ENCODE data around the gene NXPE1. TPM values are rescaled to one million over a fixed set of nuclear protein-coding genes. Genes with fewer than 3 reads are reported as not detected.
"Not testable (repeated sequence)": the region's sequence is repeated elsewhere in the genome, so short reads cannot be mapped to it uniquely, and the experiment has no call there.

NXPE1 gene
- 1 to 10 TPM in 1 of 7 donors, under 1 TPM in 2, not detected in 4; 0.15 to 1.0 (median 0.24) TPM for total RNA-seq
- polyA plus RNA-seq = under 1 TPM in 1 of 2 donors, not detected in 1; 0.07 TPM
- long read RNA-seq, donor 1 = 0 reads
- long read RNA-seq, donor 2 = 0 reads
- long read RNA-seq, donor 3, partial matches to known transcripts = 0 of 1 reads
- long read RNA-seq, donor 3, other reads (novel, unspliced or antisense) = 1 of 1 reads

DNA sequence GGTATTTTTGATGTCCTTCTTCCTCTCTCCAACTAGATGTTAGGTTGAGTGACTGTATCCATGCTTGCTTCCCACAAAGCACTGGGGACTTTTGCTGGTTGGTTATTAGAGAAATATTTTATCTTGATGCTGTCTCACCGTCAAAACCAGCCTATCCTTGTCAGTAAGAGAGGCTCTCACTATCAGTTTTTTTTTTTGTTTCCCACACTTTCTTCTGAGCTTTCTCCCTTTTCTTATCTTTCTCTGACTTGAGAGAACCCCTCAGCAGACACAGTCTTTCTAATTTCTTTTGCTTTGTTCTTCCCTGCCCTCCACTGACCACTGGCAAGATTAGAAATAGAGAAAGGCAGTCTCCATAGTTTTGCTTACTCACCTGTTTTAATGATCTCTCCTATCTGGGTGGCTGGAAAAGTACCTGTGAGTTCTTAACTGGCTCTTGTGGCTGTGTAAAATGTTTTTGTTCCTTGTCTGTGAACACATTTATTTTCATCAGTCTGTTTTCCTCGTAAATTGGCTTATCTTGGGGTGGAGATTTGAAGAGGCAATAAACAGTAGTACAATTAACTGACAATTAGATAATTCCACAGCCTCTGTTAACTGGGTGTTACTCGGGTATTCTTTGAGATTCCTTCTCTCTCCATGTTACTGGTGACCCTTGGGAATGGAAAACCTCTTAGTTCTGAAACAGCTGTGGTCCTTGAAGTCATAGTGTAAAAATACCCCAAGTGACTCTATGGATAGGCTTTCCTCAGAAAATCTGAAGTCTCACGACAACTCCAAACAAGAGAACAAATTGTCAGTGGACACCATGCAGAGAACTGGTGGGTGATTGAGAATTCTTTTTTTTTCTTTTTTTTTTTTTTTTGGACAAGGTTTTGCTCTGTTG, at the start of gene NXPE1:
TSS of gene NXPE1 (minus strand) at position 457 of the 886 bp plus-strand sequence. CDS start 8,680 bp downstream, outside the sequence.
- DNase-seq = no peak
- Histone ChIP-seq H3K36me3 (no peaks in the 10 kb centered on the region), H3K4me1 (ENCODE audit: insufficient read depth) (no peaks in the 10 kb centered on the region), H3K9me3 (no peaks in the 10 kb centered on the region), H3K27me3 (no peaks in the 10 kb centered on the region), H3K4me3 (no peak within 1 kb of the TSS), H3K27ac (no peak within 1 kb of the TSS)
- intact Hi-C loops (cut with DNase I) = no loop called here
- 61 to 66% (median 62%) methylated on average over 4 of the region's 4 CpGs for WGBS, 3 donors
- no peak for TF ChIP-seq EP300 (IDR thresholded peaks at IDR 0.05)
- TF ChIP-seq, protein P1, sequence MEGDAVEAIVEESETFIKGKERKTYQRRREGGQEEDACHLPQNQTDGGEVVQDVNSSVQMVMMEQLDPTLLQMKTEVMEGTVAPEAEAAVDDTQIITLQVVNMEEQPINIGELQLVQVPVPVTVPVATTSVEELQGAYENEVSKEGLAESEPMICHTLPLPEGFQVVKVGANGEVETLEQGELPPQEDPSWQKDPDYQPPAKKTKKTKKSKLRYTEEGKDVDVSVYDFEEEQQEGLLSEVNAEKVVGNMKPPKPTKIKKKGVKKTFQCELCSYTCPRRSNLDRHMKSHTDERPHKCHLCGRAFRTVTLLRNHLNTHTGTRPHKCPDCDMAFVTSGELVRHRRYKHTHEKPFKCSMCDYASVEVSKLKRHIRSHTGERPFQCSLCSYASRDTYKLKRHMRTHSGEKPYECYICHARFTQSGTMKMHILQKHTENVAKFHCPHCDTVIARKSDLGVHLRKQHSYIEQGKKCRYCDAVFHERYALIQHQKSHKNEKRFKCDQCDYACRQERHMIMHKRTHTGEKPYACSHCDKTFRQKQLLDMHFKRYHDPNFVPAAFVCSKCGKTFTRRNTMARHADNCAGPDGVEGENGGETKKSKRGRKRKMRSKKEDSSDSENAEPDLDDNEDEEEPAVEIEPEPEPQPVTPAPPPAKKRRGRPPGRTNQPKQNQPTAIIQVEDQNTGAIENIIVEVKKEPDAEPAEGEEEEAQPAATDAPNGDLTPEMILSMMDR (IDR thresholded peaks at IDR 0.05) = no peak
- TF ChIP-seq POLR2A (IDR thresholded peaks at IDR 0.05) = no peak

DNA sequence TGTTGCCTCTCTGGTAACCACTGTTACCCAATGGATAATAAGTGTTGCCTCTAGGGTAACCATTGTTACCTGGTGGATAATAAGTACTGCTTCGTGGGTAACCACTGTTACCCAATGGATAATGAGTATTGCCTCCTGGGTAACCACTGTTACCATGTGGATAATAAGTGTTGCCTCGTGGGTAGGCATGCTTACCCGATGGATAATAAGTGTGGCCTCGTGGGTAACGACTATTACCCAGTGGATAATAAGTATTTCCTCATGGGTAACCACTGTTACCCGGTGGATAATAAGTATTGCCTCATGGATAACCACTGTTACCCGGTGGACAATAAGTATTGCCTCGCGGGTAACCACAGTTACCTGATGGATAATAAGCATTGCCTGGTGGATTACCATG, 49.7 kb upstream of the NXPE1 start:
- DNase-seq = no peak
- intact Hi-C loops (cut with DNase I) = no loop called here

DNA sequence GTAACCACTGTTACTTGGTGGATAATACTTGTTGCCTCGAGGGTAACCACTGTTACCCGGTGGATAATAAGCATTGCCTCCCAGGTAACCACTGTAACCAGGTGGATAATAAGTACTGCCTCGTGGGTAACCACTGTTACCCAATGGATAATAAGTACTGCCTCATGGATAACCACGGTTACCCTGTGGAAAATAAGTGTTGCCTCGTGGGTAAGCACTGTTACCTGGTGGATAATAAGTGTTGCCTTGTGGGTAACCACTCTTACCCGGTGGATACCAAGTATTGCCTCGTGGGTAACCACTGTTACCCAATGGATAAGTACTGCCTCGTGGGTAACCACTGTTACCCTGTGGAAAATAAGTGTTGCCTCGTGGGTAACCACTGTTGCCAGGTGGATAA, 48.9 kb upstream of the NXPE1 start:
- DNase-seq; H3K4me1 ChIP-seq (ENCODE audit: insufficient read depth); H3K4me3 ChIP-seq; H3K36me3 ChIP-seq; H3K9me3 ChIP-seq; intact Hi-C loops (cut with DNase I); H3K27me3 ChIP-seq; H3K27ac ChIP-seq: not testable (repeated sequence)
- 84 to 89% (median 88%) methylated on average over 9 of the region's 9 CpGs for WGBS, 3 donors

More for the DNA sequence above, 49.7 kb upstream of the NXPE1 start:
- Histone ChIP-seq H3K4me1 (ENCODE audit: insufficient read depth) (no peaks in the 10 kb centered on the region), H3K4me3 (no peak overlapping the region), H3K27me3 (no peaks in the 10 kb centered on the region), H3K36me3 (no peaks in the 10 kb centered on the region), H3K27ac (no peak overlapping the region), H3K9me3 (peaks cover 0 to 7% of the 10 kb centered on the region in 2 donors)
- TF ChIP-seq EP300 (IDR thresholded peaks at IDR 0.05) = no peak
- TF ChIP-seq, protein P1 (IDR thresholded peaks at IDR 0.05) = no peak
- TF ChIP-seq POLR2A (IDR thresholded peaks at IDR 0.05) = no peak
- WGBS, 3 donors = 91 to 93% (median 92%) methylated on average over 9 of the region's 9 CpGs

DNA sequence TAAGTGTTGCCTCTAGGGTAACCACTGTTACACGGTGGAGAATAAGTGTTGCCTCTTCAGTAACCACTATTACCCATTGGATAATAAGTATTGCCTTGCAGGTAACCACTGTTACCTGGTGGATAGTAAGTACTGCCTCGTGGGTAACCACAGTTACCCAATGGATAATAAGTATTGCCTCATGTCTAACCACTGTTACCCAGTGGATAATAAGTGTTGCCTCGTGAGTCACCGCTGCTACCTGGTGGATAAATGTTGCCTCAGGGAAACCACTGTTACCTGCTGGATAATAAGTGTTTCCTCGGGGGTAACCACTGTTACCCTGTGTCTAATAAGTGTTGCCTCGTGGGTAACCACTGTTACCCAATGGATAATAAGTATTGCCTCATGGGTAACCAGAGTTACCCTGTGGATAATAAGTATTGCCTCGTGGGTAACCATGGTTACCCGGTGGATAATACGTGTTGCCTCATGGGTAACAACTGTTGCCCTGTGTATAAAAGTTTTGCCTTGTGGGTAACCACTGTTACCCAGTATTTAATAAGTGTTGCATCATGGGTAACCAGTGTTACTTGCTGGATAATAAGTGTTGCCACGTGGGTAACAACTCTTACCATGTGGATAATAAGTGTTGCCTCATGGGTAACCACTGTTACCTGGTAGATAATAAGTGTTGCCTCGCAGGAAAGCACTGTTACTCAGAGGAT, 48.2 kb upstream of the NXPE1 start:
- WGBS, 3 donors = 89 to 92% (median 90%) methylated on average over 11 of the region's 11 CpGs
- Histone ChIP-seq H3K4me3 (no peak overlapping the region), H3K36me3 (no peaks in the 10 kb centered on the region), H3K27ac (no peak overlapping the region), H3K4me1 (ENCODE audit: insufficient read depth) (no peaks in the 10 kb centered on the region), H3K27me3 (no peaks in the 10 kb centered on the region), H3K9me3 (peaks cover 0 to 7% of the 10 kb centered on the region in 2 donors)
- TF ChIP-seq, protein P1 (IDR thresholded peaks at IDR 0.05) = no peak
- TF ChIP-seq POLR2A (IDR thresholded peaks at IDR 0.05) = no peak
- TF ChIP-seq EP300 (IDR thresholded peaks at IDR 0.05) = no peak
- DNase-seq = no peak
- intact Hi-C loops (cut with DNase I) = no loop called here

DNA sequence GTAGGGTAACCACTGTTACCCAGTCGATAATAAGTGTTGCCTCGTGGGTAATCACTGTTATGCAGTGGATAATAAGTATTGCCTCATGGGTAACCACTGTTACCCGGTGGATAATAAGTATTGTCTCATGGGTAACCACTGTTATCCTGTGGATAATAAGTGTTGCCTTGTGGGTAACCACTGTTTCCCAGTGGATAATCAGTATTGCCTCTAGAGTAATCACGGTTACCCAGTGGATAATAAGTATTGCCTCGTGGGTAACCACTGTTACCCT, 47.1 kb upstream of the NXPE1 start:
- H3K4me3 ChIP-seq; H3K4me1 ChIP-seq (ENCODE audit: insufficient read depth); H3K27me3 ChIP-seq; H3K9me3 ChIP-seq; intact Hi-C loops (cut with DNase I); H3K36me3 ChIP-seq; DNase-seq; H3K27ac ChIP-seq: not testable (repeated sequence)
- WGBS, 3 donors = 92 to 93% (median 93%) methylated on average over 5 of the region's 5 CpGs

Data from ovary (tissue), 10 donors.